SK-N-SH treated with all-trans-retinoic acid at 6 μM for 48 hours (cell line): Measurements from ENCODE around the gene BRSK1.

Source experiments
- ARNTL ChIP-seq: fragments of 450-650 bp; formaldehyde crosslinking; IDR thresholded peaks from 2 replicates; pipeline ENCODE4 v1.5.0; 2020; ENCODE audit warnings: low read depth, mild to moderate bottlenecking, moderate library complexity, borderline replicate concordance
- BACH2 ChIP-seq: fragments of 250-450 bp; sonication (Bioruptor Pico); IDR thresholded peaks from 2 replicates; pipeline ENCODE4 v1.9.0; 2021; ENCODE audit warnings: mild to moderate bottlenecking, borderline replicate concordance
- ISL1 ChIP-seq: fragments of 250-450 bp; sonication (Bioruptor Pico); IDR thresholded peaks from 2 replicates; pipeline ENCODE4 v2.1.2; 2022; ENCODE audit warnings: mild to moderate bottlenecking, moderate library complexity
- TOX ChIP-seq: fragments of 250-450 bp; sonication (Bioruptor Pico); IDR thresholded peaks from 2 replicates; pipeline ENCODE4 v1.8.0; 2021; ENCODE audit warnings: mild to moderate bottlenecking, moderate library complexity, borderline replicate concordance
- ZFP30 ChIP-seq: fragments of 450-650 bp; formaldehyde crosslinking; IDR thresholded peaks from 2 replicates; pipeline ENCODE4 v1.5.0; 2022; ENCODE audit warnings: mild to moderate bottlenecking, moderate library complexity
- TF ChIP-seq, protein P1 (sequence below): fragments of 250-450 bp; sonication (Bioruptor Pico); IDR thresholded peaks from 2 replicates; pipeline ENCODE4 v1.8.0; 2020; ENCODE audit warnings: mild to moderate bottlenecking, moderate library complexity, borderline replicate concordance
- TF ChIP-seq, protein P2 (sequence below): fragments of 250-450 bp; sonication (Bioruptor Pico); IDR thresholded peaks from 2 replicates; pipeline ENCODE4 v1.5.1; 2020; ENCODE audit warnings: low read depth, mild to moderate bottlenecking, moderate library complexity
- TF ChIP-seq, protein P3 (sequence below): fragments of 250-450 bp; sonication (Bioruptor Pico); IDR thresholded peaks from 2 replicates; pipeline ENCODE4 v1.5.1; 2021; ENCODE audit warnings: mild to moderate bottlenecking, moderate library complexity

DNA sequence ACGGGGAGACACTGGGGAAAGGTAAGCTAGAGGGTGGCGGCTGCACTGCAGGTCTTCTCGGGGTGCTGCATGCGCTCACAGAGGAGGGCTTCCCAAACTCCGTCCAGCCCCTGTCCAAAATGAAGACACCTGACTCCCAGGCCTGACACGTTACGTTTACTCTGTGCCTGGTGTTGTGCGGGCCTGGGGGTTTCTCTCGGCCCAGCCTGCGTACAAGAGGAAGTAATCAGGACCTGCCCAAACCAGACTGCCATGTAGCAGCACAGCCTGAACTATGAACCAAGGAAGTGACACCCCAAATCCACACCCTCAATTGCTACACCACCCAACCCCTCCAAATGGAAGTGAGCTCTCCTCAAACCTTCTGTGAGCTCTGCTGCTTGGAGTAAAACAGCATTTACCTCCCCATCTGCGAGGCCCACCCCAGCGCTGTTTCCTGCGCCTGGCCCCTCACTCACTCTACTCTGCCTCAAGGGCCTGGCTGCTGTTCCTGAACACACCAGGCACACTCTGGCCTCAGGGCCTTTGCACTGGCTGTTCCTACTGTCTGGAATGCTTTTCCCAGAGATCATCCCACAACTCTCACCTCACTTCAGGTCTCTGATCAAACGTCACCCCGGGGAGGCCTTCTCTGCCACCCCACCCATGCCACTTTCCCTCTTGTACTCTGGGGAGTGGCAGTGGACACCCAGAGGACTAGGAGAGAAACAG lies 6.9 kb upstream of the BRSK1 start:
- TF ChIP-seq ZFP30 (CRISPR knock-in tag) (no peak), TOX (CRISPR knock-in tag) (no peak), ARNTL (CRISPR knock-in tag) (no peak), ISL1 (no peak), BACH2 (CRISPR knock-in tag) (no peak)
- TF ChIP-seq, protein P1, sequence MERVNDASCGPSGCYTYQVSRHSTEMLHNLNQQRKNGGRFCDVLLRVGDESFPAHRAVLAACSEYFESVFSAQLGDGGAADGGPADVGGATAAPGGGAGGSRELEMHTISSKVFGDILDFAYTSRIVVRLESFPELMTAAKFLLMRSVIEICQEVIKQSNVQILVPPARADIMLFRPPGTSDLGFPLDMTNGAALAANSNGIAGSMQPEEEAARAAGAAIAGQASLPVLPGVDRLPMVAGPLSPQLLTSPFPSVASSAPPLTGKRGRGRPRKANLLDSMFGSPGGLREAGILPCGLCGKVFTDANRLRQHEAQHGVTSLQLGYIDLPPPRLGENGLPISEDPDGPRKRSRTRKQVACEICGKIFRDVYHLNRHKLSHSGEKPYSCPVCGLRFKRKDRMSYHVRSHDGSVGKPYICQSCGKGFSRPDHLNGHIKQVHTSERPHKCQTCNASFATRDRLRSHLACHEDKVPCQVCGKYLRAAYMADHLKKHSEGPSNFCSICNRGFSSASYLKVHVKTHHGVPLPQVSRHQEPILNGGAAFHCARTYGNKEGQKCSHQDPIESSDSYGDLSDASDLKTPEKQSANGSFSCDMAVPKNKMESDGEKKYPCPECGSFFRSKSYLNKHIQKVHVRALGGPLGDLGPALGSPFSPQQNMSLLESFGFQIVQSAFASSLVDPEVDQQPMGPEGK (CRISPR knock-in tag), result no peak
- TF ChIP-seq, protein P2, sequence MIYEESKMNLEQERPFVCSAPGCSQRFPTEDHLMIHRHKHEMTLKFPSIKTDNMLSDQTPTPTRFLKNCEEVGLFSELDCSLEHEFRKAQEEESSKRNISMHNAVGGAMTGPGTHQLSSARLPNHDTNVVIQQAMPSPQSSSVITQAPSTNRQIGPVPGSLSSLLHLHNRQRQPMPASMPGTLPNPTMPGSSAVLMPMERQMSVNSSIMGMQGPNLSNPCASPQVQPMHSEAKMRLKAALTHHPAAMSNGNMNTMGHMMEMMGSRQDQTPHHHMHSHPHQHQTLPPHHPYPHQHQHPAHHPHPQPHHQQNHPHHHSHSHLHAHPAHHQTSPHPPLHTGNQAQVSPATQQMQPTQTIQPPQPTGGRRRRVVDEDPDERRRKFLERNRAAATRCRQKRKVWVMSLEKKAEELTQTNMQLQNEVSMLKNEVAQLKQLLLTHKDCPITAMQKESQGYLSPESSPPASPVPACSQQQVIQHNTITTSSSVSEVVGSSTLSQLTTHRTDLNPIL (CRISPR knock-in tag), result no peak
- TF ChIP-seq, protein P3, sequence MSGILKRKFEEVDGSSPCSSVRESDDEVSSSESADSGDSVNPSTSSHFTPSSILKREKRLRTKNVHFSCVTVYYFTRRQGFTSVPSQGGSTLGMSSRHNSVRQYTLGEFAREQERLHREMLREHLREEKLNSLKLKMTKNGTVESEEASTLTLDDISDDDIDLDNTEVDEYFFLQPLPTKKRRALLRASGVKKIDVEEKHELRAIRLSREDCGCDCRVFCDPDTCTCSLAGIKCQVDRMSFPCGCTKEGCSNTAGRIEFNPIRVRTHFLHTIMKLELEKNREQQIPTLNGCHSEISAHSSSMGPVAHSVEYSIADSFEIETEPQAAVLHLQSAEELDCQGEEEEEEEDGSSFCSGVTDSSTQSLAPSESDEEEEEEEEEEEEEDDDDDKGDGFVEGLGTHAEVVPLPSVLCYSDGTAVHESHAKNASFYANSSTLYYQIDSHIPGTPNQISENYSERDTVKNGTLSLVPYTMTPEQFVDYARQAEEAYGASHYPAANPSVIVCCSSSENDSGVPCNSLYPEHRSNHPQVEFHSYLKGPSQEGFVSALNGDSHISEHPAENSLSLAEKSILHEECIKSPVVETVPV (CRISPR knock-in tag), result no peak
